Embryonic facial prominence (tissue), 1 donor: ENCODE results near the gene ENO3.
"Not testable (repeated sequence)": the region's sequence is repeated elsewhere in the genome, so short reads cannot be mapped to it uniquely, and the experiment has no call there.

Source experiments
- DNase-seq: peaks from one replicate; pipeline ENCODE4 v3.0.0-alpha.2; 2016; ENCODE audit errors: extremely low spot score

The ENO3 gene

GRCh38 chr17:4950746-4951204 is at the start of gene ENO3:
Gene ENO3 (plus strand): TSS chr17:4951119. CDS start chr17:4951830, 711 bp downstream.
- DNase-seq: no peak

- no peak for DNase-seq
Measured at GRCh38 chr17:4901648-4902344, 49.1 kb upstream of the ENO3 start.

GRCh38 chr17:4902540-4902939 is 48.4 kb upstream of the ENO3 start:
- DNase-seq: no peak

DNA sequence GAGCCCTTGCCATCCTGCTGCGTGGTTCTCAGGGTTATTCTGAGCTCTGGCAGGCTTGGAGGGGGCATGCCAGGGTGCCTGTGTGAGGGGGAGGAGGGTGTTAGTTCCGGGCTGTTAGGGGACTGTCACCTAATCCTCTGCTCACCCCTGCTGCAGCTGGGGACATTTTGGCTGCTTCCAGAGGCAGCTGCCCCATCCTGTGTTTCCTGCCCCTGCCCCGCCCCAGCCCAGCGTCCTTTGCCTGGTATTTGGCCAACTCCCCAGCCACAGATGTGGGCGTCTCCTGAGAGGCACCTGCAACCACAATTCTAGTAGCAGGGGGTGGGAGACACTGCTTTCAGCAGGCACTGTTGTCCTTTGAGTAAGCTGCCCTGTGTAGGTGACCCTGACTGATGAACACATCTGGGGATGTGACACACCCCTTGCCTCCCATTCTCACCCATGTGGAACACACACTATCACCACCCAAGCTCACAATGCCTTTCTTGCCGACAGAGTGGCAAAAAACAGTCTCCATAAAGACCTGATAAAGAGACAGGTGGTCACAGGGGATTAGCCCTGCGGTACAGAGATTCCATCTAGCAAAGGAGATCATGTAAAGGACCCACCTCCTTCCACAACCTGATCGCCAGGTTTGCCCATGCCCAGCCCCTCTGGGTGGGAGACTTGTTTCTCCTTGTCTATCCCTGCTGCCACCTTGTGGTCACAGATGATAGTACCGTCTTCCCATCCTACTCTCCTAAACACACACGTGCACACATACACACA is 47.7 kb upstream of the ENO3 start, which contains the start of gene CHRNE:
Gene CHRNE, minus strand, starts transcription at position 48 of the 768 bp plus-strand sequence. Its CDS starts 35 bp downstream, at position 13.
- peak; percentile 63 for DNase-seq

GRCh38 chr17:4906642-4907041 is 44.3 kb upstream of the ENO3 start:
- not testable (repeated sequence) for DNase-seq

DNA sequence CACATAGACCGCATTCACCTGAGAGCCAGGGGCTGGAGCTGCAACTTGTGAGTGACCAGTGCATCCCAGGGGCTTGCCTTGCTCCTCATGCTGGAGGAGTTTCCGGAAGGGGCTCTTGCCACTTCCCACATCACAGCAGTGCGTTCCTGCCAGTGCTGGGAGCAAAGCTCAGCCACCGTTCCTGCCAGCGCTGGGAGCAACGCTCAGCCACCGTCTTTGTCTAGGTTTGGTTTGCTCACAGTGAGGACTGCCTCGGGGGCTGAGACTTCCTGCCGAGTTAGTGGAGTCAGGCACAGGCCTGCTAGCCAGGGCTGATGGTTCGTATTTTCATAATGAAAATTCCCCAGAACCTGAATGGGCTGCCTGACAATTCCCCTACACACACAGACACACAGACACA is 42.6 kb upstream of the ENO3 start:
- DNase-seq: no peak

GRCh38 chr17:4908711-4909496 is 42.0 kb upstream of the ENO3 start:
- peak; percentile 53 for DNase-seq

GRCh38 chr17:4913994-4914393 is 36.9 kb upstream of the ENO3 start:
- DNase-seq: no peak

DNA sequence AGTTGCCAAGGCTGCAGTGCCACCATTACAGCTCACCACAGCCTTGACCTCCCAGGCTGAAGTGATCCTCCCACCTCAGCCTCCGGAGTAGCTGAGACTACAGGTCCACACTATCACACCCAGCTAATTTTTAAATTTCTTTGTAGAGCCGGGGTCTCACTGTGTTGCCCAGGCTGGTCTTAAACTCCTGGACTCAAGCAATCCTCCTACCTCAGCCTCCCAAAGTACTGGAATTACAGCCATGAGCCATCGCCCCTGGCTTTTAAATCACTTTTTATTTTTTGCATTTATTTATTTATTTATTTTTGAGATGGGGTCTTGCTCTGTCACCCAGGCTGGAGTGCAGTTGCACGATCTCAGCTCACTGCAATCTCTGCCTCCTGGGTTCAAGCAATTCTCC is 36.4 kb upstream of the ENO3 start:
- not testable (repeated sequence) for DNase-seq

GRCh38 chr17:4919511-4920047 is 31.3 kb upstream of the ENO3 start:
- DNase-seq: no peak

GRCh38 chr17:4920351-4921048 is 30.4 kb upstream of the ENO3 start:
- no peak for DNase-seq

GRCh38 chr17:4921320-4921719 is 29.6 kb upstream of the ENO3 start:
- no peak for DNase-seq

DNA sequence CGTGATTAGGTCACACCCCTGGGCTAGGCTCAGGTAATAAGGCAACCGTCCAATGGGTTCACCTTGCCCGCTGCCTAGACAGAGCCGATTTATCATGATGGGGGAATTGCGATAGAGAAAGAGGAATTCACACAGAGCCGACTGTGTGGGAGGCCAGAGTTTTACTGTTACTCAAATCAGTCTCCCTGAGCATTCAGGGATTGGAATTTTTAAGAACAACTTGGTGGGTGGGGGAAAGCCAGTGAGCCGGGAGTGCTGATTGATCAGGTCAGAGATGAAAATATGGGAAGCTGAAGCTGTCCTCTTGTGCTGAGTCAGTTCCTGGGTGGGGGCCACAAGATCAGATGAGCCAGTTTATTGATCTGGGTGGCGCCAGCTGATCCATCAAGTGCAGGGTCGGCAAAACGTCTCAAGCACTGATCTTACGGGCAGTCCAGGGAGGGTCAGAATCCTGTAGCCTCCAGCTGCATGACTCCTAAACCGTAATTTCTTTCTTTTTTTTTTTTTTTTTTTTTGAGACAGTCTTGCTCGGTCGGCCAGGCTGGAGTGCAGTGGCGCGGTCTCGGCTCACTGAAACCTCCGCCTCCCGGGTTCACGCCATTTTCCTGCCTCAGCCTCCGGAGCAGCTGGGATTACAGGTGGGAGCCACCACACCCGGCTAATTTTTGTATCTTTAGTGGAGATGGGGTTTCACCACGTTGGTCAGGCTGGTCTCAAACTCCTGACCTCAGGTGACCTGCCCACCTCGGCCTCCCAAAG is 24.2 kb upstream of the ENO3 start:
- DNase-seq: not testable (repeated sequence)

GRCh38 chr17:4928881-4929280 is 22.0 kb upstream of the ENO3 start:
- DNase-seq: no peak

- DNase-seq: no peak
Measured at GRCh38 chr17:4931963-4932362, 19.0 kb upstream of the ENO3 start, which contains the start of gene GP1BA. Gene GP1BA (plus strand): TSS chr17:4932277. CDS start chr17:4932605, 328 bp downstream.

DNA sequence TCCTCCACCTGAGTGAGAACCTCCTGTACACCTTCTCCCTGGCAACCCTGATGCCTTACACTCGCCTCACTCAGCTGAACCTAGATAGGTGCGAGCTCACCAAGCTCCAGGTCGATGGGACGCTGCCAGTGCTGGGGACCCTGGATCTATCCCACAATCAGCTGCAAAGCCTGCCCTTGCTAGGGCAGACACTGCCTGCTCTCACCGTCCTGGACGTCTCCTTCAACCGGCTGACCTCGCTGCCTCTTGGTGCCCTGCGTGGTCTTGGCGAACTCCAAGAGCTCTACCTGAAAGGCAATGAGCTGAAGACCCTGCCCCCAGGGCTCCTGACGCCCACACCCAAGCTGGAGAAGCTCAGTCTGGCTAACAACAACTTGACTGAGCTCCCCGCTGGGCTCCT is 18.2 kb upstream of the ENO3 start:
- DNase-seq: no peak

DNA sequence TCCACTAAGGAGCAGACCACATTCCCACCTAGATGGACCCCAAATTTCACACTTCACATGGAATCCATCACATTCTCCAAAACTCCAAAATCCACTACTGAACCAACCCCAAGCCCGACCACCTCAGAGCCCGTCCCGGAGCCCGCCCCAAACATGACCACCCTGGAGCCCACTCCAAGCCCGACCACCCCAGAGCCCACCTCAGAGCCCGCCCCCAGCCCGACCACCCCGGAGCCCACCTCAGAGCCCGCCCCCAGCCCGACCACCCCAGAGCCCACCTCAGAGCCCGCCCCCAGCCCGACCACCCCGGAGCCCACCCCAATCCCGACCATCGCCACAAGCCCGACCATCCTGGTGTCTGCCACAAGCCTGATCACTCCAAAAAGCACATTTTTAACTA is 17.3 kb upstream of the ENO3 start:
- DNase-seq: no peak

DNA sequence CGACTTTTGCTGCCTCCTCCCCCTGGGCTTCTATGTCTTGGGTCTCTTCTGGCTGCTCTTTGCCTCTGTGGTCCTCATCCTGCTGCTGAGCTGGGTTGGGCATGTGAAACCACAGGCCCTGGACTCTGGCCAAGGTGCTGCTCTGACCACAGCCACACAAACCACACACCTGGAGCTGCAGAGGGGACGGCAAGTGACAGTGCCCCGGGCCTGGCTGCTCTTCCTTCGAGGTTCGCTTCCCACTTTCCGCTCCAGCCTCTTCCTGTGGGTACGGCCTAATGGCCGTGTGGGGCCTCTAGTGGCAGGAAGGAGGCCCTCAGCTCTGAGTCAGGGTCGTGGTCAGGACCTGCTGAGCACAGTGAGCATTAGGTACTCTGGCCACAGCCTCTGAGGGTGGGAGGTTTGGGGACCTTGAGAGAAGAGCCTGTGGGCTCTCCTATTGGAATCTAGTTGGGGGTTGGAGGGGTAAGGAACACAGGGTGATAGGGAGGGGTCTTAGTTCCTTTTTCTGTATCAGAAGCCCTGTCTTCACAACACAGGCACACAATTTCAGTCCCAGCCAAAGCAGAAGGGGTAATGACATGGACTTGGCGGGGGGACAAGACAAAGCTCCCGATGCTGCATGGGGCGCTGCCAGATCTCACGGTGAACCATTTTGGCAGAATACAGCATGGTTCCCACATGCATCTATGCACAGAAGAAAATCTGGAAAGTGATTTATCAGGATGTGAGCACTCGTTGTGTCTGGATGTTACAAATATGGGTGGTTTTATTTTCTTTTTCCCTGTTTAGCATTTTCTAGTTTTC is 16.5 kb upstream of the ENO3 start:
- DNase-seq: no peak

DNA sequence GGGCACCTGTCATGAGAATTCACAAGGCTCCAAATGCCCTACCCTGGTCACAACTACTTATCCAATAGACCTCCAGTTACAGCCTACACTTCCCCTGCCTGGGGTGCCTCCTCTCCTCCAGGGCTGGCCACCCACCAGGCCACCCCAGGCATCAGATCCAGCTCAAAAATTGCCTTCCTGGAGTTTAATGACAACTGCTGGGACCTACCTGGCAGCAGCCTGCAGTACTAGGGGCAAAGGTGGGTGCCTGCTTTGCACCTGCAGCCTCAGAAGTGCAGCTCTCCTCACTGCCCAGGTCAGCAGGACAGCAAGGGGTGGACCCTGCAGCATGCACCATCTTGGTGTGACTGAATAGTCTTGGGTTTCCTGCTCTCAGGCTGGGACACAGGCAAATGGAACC is 15.3 kb upstream of the ENO3 start:
- no peak for DNase-seq

GRCh38 chr17:4936436-4936835 is 14.5 kb upstream of the ENO3 start:
- no peak for DNase-seq
